K562 (cell line): ENCODE data around the gene MMP11. TPM values are rescaled to one million over a fixed set of nuclear protein-coding genes. Genes with fewer than 3 reads are reported as not detected.

ENCODE experiments used
- ZEB2 ChIP-seq: fragments of 450-650 bp; IDR thresholded peaks from 2 replicates; pipeline ENCODE4 v1.6.1; 2016
- ZNF232 ChIP-seq: sonication (generic); formaldehyde crosslinking; IDR thresholded peaks from 2 replicates; pipeline ENCODE4 v1.8.0; 2022; ENCODE audit warnings: mild to moderate bottlenecking, missing genetic modification reagents
- ZNF407 ChIP-seq: fragments of 450-650 bp; IDR thresholded peaks from 2 replicates; pipeline ENCODE4 v1.6.1; 2016; ENCODE audit warnings: low read depth
- ZNF561 ChIP-seq: fragments of 450-650 bp; formaldehyde crosslinking; conservative IDR thresholded peaks from 2 replicates; pipeline ENCODE4 v1.4.0; 2020; ENCODE audit warnings: mild to moderate bottlenecking, moderate library complexity
- polyA plus RNA-seq, 8 experiments: library from polyadenylated mRNA; depleted of rRNA in 4 of 8; stranded (reverse) in 5 of 8; unstranded in 3 of 8; fragments of >200 nt; fragmentation: Nextera tagmentation in 2 of 8; fragmentation: Illumina TruSeq in 1 of 8; extraction: Ambion mirVana in 2 of 8; extraction: Trizol in 1 of 8; gene quantifications; 2 replicates each; pipeline versions ENCODE4 v1.2.1 to v1.2.3, GENCODE V29; 2011 to 2014; ENCODE audit warnings: inconsistent platforms in 1 of 8, missing spikeins in 1 of 8
- total RNA-seq, 7 experiments: library from RNA; depleted of rRNA in 6 of 7; stranded (reverse); fragments of >200 nt in 6 of 7; fragmentation: Illumina TruSeq in 2 of 7; extraction: Trizol in 2 of 7; gene quantifications; 2 replicates each; pipeline versions ENCODE4 v1.2.1 to v1.2.3, GENCODE V29; 2011 to 2021; ENCODE audit warnings: low replicate concordance in 1 of 7
- TF ChIP-seq, protein P1 (sequence below): fragments of 450-650 bp; IDR thresholded peaks from 2 replicates; pipeline ENCODE4 v1.6.1; 2017; ENCODE audit warnings: antibody characterized with exemption

The MMP11 gene
- total and polyA plus RNA-seq, 9 of the 15 experiments (the other 6 are each of a cell fraction or from before 2014, with no cell fraction given) = 0.14 to 1.8 (median 1.1) TPM; not detected in 2

DNA sequence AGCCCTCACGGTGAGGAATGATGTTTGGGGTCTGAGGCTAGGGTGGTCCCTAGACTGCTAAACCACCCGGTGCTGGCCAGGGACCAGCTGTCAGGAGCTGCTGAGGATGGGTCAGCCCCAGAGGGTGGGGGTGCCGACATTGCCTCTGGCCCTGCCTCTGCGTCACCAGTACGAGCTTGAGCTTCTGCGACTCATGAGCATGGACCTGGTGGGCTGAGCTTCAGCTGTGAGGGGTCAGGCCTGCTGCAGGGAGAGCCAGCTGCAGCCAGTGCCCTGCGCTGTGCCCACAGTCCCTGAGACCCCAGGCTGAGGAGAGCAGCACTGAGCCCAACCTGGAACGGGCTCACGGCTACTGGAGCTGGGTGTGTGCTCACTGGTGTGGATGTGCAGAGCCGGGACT is 59.1 kb downstream of the MMP11 start (continued):
- TF ChIP-seq, protein P1, sequence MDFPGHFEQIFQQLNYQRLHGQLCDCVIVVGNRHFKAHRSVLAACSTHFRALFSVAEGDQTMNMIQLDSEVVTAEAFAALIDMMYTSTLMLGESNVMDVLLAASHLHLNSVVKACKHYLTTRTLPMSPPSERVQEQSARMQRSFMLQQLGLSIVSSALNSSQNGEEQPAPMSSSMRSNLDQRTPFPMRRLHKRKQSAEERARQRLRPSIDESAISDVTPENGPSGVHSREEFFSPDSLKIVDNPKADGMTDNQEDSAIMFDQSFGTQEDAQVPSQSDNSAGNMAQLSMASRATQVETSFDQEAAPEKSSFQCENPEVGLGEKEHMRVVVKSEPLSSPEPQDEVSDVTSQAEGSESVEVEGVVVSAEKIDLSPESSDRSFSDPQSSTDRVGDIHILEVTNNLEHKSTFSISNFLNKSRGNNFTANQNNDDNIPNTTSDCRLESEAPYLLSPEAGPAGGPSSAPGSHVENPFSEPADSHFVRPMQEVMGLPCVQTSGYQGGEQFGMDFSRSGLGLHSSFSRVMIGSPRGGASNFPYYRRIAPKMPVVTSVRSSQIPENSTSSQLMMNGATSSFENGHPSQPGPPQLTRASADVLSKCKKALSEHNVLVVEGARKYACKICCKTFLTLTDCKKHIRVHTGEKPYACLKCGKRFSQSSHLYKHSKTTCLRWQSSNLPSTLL = no peak
- TF ChIP-seq ZNF561 (CRISPR knock-in tag) (no peak), ZNF232 (CRISPR knock-in tag) (no peak), ZEB2 (no peak), ZNF407 (no peak)
- TF ChIP-seq, all 486 proteins: peak for 0
